ENCODE data around the gene ZNF283. TPM values are rescaled to one million over a fixed set of nuclear protein-coding genes. Genes with fewer than 3 reads are reported as not detected.
A peak's percentile ranks its signal among the peaks of the same experiment; 100 is the strongest.

The ZNF283 gene
- total and polyA plus RNA-seq, 2 donors from 2014 or later: 3.3 to 12.7 TPM

DNA sequence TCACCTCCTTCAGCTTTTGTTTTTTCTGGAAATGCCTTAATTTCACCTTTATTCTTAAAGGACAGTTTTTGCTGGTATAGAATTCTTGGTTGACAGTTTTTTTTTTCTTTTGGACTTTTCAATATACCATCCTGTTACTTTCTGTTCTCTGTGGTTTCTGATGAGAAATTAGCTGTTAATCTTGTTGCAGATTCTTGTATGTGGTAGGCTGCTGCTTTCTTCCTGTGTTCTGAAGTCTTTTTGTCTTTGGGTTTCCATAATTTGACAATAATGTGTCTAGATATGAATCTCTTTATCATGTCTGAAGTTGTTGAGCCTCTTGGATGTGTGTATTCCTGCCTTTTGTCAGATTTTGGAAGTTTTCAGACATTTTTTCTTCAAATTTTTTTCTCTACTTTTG lies 12.0 kb downstream of the ZNF283 start:
- no peak for FAIRE-seq
- Histone ChIP-seq H3K27ac (ENCODE audit: low read depth in 2 of 2, low read length in 2 of 2) (no peak overlapping the region), H3K9me3 (ENCODE audit: control insufficient read depth in 2 of 3, insufficient read depth in 1 of 3, low read length in 3 of 3) (peaks cover 9 to 81% (median 57%) of the 10 kb centered on the region in 3 donors), H3K4me3 (ENCODE audit: low read length in 3 of 3) (no peak overlapping the region), H3K36me3 (ENCODE audit: control insufficient read depth in 2 of 3, insufficient read depth in 3 of 3, low read length in 3 of 3) (peaks cover 27 to 83% (median 46%) of the 10 kb centered on the region in 3 donors), H3K4me1 (ENCODE audit: control insufficient read depth in 2 of 3, insufficient read depth in 2 of 3, low read depth in 1 of 3, low read length in 3 of 3) (no peaks in the 10 kb centered on the region), H3K27me3 (ENCODE audit: control insufficient read depth, insufficient read depth, low read length) (no peaks in the 10 kb centered on the region), H3K9ac (ENCODE audit: low read length in 3 of 3) (no peak overlapping the region)
- TF ChIP-seq CTCF (IDR thresholded peaks at IDR 0.05; ENCODE audit: borderline replicate concordance, extremely low read depth, insufficient read depth): no peak
- intact Hi-C loops (cut with DNase I): no loop called here
- peak in 1 of 5 donors; percentile 10 for DNase-seq

DNA sequence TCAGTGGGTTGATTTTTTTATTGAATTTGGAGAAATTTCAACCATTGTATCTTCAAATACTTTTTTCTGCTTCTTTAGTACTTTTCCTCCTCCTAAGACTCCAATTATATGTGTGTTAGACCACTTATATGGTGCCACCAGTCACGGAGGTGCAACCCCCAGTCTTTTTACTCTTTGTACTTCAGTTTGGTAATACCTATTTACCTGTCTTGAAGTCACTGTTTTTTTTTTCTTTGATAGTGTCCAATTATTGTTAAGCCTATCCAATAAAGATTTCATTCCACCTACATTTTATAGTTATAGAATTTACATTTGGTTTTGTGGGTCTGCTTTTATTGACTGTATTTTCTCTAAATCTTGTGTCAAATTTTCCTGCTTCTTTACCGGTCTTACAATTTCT lies 14.9 kb downstream of the ZNF283 start:
- Histone ChIP-seq H3K4me1 (ENCODE audit: control insufficient read depth in 2 of 3, insufficient read depth in 2 of 3, low read depth in 1 of 3, low read length in 3 of 3) (no peaks in the 10 kb centered on the region), H3K9ac (ENCODE audit: low read length in 3 of 3) (no peak overlapping the region), H3K36me3 (ENCODE audit: control insufficient read depth in 2 of 3, insufficient read depth in 3 of 3, low read length in 3 of 3) (peaks cover 17 to 76% (median 38%) of the 10 kb centered on the region in 3 donors), H3K27ac (ENCODE audit: low read depth in 2 of 2, low read length in 2 of 2) (no peak overlapping the region), H3K9me3 (ENCODE audit: control insufficient read depth in 2 of 3, insufficient read depth in 1 of 3, low read length in 3 of 3) (peaks cover 12 to 82% (median 67%) of the 10 kb centered on the region in 3 donors), H3K27me3 (ENCODE audit: control insufficient read depth, insufficient read depth, low read length) (no peaks in the 10 kb centered on the region), H3K4me3 (ENCODE audit: low read length in 3 of 3) (peak overlapping the region in 1 of 3 donors; percentile 22)
- DNase-seq (no peak), FAIRE-seq (no peak)
- TF ChIP-seq CTCF (IDR thresholded peaks at IDR 0.05; ENCODE audit: borderline replicate concordance, extremely low read depth, insufficient read depth): no peak
- intact Hi-C loops (cut with DNase I): no loop called here

GRCh38 chr19:43847246-43847645 lies 20.1 kb downstream of the ZNF283 start:
- H3K36me3 ChIP-seq (ENCODE audit: control insufficient read depth in 2 of 3, insufficient read depth in 3 of 3, low read length in 3 of 3): peaks cover 15 to 45% (median 34%) of the 10 kb centered on the region in 3 donors
- DNase-seq (no peak), FAIRE-seq (no peak)

More at GRCh38 chr19:43847246-43847645, 20.1 kb downstream of the ZNF283 start:
- Histone ChIP-seq H3K27me3 (ENCODE audit: control insufficient read depth, insufficient read depth, low read length) (no peaks in the 10 kb centered on the region), H3K4me1 (ENCODE audit: control insufficient read depth in 2 of 3, insufficient read depth in 2 of 3, low read depth in 1 of 3, low read length in 3 of 3) (no peaks in the 10 kb centered on the region), H3K9ac (ENCODE audit: low read length in 3 of 3) (no peak overlapping the region), H3K4me3 (ENCODE audit: low read length in 3 of 3) (no peak overlapping the region), H3K9me3 (ENCODE audit: control insufficient read depth in 2 of 3, insufficient read depth in 1 of 3, low read length in 3 of 3) (peaks cover 26 to 83% (median 78%) of the 10 kb centered on the region in 3 donors), H3K27ac (ENCODE audit: low read depth in 2 of 2, low read length in 2 of 2) (no peak overlapping the region)
- TF ChIP-seq CTCF (IDR thresholded peaks at IDR 0.05; ENCODE audit: borderline replicate concordance, extremely low read depth, insufficient read depth): no peak
- intact Hi-C loops (cut with DNase I): no loop called here
